ENCODE results near the gene RAD21L1. TPM values are rescaled to one million over a fixed set of nuclear protein-coding genes. Genes with fewer than 3 reads are reported as not detected.
A peak's percentile ranks its signal among the peaks of the same experiment; 100 is the strongest.

Gene RAD21L1
- total RNA-seq, 1 donor from 2014 or later: not detected

DNA sequence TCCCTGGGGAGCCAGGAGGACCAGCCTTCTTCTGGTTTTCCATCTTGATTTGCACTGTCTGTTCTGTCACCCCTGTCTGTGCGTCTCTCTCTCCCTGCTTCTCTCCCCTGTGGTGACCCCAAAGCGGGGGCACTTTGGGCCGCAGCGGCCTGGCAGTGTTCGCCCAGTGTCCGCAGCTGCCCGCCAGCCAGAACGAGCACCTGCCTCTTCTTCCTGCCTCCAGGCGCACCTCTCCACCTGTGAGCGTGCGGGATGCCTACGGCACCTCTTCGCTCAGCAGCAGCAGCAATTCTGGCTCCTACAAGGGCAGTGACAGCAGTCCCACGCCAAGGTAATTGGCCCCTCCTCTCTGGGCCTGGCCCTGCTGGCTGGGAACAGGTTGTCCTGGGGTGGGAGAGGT is 71.1 kb downstream of the RAD21L1 start:
- ATAC-seq: no peak

GRCh38 chr20:1297486-1297885 is 71.6 kb downstream of the RAD21L1 start:
- no peak for ATAC-seq

GRCh38 chr20:1298166-1298565 is 72.3 kb downstream of the RAD21L1 start:
- no peak for ATAC-seq

DNA sequence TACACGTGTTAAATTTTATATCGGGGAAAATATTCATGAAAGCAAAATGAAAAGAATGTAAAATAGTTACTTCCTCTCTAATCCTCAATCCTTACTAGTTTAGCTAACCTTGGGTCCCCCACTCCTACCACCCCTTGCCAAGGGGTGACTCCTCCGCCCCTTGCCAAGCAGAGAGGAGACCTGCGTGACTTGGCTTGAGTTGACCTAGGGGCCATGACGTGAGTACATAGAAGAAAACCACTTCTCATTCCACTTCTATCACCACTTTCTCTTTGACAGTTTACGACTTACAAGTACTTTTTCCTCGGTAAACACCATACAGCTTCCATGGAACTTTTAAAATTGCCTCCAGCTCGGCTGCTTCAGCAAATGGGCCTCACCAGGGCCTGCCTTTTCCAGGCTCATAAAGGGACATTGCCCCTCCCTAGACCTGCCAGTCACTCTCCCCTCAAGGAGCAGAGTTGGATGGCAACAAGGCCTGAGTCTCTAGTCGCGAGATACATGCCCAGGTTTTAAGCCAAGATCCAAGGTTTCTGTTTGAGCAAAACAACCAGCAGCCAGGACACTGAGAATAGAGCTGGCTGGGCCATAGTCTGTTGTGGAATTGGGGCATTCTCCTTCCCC is 73.2 kb downstream of the RAD21L1 start:
- no peak for ATAC-seq

GRCh38 chr20:1299522-1299921 is 73.7 kb downstream of the RAD21L1 start:
- ATAC-seq: peak; percentile 24

- no peak for ATAC-seq
Observed at GRCh38 chr20:1300083-1300840, 74.4 kb downstream of the RAD21L1 start.

GRCh38 chr20:1301031-1301529 is 75.2 kb downstream of the RAD21L1 start:
- peak; percentile 24 for ATAC-seq

DNA sequence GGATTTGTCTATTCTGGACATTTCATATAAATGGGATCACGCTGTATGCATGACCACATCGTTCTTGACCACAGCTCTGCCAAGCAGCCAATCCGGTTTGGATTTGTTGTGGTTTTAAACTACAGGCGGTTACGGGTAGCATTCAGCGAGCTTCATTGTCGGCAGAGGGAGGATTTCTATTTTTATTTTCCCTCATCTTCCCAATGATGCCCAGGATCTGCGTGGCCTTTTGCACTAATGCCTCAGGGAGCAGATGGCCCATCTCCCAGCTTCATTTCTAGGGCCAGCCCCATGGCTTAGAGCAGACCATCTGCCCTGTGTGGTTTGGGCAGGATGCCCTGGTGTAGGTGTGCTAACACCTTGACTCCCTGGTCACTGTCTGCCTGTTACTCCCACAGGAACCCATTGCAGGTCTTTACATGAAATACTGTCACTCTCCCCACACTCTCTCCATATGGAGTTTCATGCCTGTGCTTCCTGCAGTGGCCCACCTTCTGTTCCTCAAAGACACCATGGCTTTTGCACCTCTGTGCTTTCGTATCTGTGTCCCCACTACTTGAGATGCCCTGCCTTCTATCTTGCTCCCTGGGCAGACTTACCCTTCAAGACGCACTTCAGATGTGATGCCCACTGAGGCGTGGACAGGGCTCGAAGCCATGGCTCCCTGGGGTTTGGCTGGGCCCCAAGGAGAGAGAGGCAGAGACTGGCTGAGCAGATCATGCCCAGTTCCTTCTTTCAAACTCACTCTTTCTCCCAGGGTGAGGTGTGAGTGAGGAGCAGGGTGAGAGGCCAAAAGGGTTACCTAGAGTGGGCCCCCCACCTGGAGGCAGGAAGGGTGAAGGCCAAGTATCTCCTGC is 77.1 kb downstream of the RAD21L1 start:
- peak; percentile 3 for ATAC-seq

GRCh38 chr20:1304710-1305515 is 79.1 kb downstream of the RAD21L1 start:
- no peak for ATAC-seq

Other genes with a start within 250 kb of the RAD21L1 start
- not detected for gene RSPO4, start 223.7 kb upstream of the RAD21L1 start, total RNA-seq
- 98.5 TPM for gene PSMF1, start 107.4 kb upstream of the RAD21L1 start, total RNA-seq
- gene TMEM74B, start 41.1 kb upstream of the RAD21L1 start, total RNA-seq: 1.4 TPM
- 0.24 TPM for gene C20orf202, start 22.6 kb upstream of the RAD21L1 start, total RNA-seq
- 0.64 TPM for gene SNPH, start 40.2 kb downstream of the RAD21L1 start, total RNA-seq
- 107 TPM for gene SDCBP2, start 103.1 kb downstream of the RAD21L1 start, total RNA-seq
- gene FKBP1A, start 167.0 kb downstream of the RAD21L1 start, total RNA-seq: 164 TPM
- 88.7 TPM for gene NSFL1C, start 240.8 kb downstream of the RAD21L1 start, total RNA-seq

All from esophagus mucosa (tissue), 1 donor.